TTC549 (cell line): ENCODE measurements around the gene CTSK.

Source experiments
- FAIRE-seq: peaks from 2 replicates; lab custom pipeline; 2012; peaks lifted over from hg19 to GRCh38; lab: Jason Lieb, UNC

CTSK gene

GRCh38 chr1:150760013-150760412 lies 48.0 kb downstream of the CTSK start:
- FAIRE-seq = no peak

GRCh38 chr1:150753416-150753815 lies 54.6 kb downstream of the CTSK start:
- no peak for FAIRE-seq

GRCh38 chr1:150751443-150751842 lies 56.6 kb downstream of the CTSK start:
- no peak for FAIRE-seq

- no peak for FAIRE-seq
These were observed 58.2 kb downstream of the CTSK start for GRCh38 chr1:150749720-150750311.

GRCh38 chr1:150748878-150749719 lies 59.0 kb downstream of the CTSK start:
- FAIRE-seq = no peak
